Gastroesophageal sphincter (tissue), 4 donors: Measurements from ENCODE around the gene AGRN. TPM values are rescaled to one million over a fixed set of nuclear protein-coding genes. Genes with fewer than 3 reads are reported as not detected.

Source experiments
- ATAC-seq: fragments of 150-250 bp; one replicate; pipeline ENCODE4 v1.9.1; 2016; ENCODE audit warnings: mild to moderate bottlenecking, moderate library complexity
- H3K27ac ChIP-seq, 4 donors: fragments of 200-600 bp; sonication (generic) in 3 of 4; 1 replicate in 3 of 4; 2 replicates in 1 of 4; pipeline ENCODE4 v1.5.1; 2016 to 2019
- H3K27me3 ChIP-seq: fragments of 200-600 bp; sonication (generic); one replicate; pipeline ENCODE4 v1.5.1; 2019
- H3K36me3 ChIP-seq, 2 donors: fragments of 200-600 bp; sonication (generic); one replicate each; pipeline ENCODE4 v1.5.1; 2019; ENCODE audit warnings: control low read depth in 1 of 2
- H3K4me1 ChIP-seq, 3 donors: fragments of 200-600 bp; sonication (generic); 1 replicate in 2 of 3; 2 replicates in 1 of 3; pipeline ENCODE4 v1.5.1; 2016 to 2019; ENCODE audit warnings: control low read depth in 2 of 3
- H3K4me3 ChIP-seq, 2 donors: fragments of 200-600 bp; sonication (generic); one replicate each; pipeline ENCODE4 v1.5.1; 2019; ENCODE audit warnings: mild to moderate bottlenecking in 1 of 2, moderate library complexity in 1 of 2
- H3K9me3 ChIP-seq, 3 donors: fragments of 200-600 bp; sonication (generic); one replicate each; pipeline ENCODE4 v1.5.1; 2017 to 2019; ENCODE audit warnings: control low read depth in 2 of 3
- CTCF ChIP-seq, 4 experiments: fragments of 200-600 bp in 2 of 4; fragments of 450-650 bp in 2 of 4; sonication (generic) in 1 of 4; IDR thresholded peaks; one replicate each; pipeline ENCODE4 v1.5.1; 2017 to 2019; ENCODE audit warnings: antibody characterized with exemption in 4 of 4, mild to moderate bottlenecking in 2 of 4, moderate library complexity in 2 of 4
- EP300 ChIP-seq: sonication (generic); formaldehyde crosslinking; IDR thresholded peaks from one replicate; pipeline ENCODE4 v1.6.1; 2017; ENCODE audit warnings: antibody characterized with exemption, mild to moderate bottlenecking
- POLR2A ChIP-seq, 2 donors: fragments of 450-650 bp; IDR thresholded peaks; one replicate each; pipeline ENCODE4 v1.6.1; 2017; ENCODE audit warnings: antibody characterized with exemption in 2 of 2, mild to moderate bottlenecking in 2 of 2, moderate library complexity in 1 of 2
- POLR2AphosphoS5 ChIP-seq: sonication (generic); formaldehyde crosslinking; IDR thresholded peaks from one replicate; pipeline ENCODE4 v1.6.1; 2017; ENCODE audit warnings: antibody characterized with exemption
- WGBS, 2 donors: methylation state at CpG; one replicate each; pipeline ENCODE4 v1.1.5; 2018; ENCODE audit warnings: low coverage in 1 of 2; 5-methylcytosine and 5-hydroxymethylcytosine counted together
- total RNA-seq, 4 donors: library from RNA; depleted of rRNA; stranded (reverse); fragments of >200 nt; gene quantifications; one replicate each; pipeline ENCODE4 v1.1.0, GENCODE V29; 2016

Gene AGRN
- total RNA-seq, 4 donors from 2014 or later = 18.0 to 33.6 (median 23.5) TPM

- no peak for TF ChIP-seq POLR2A (IDR thresholded peaks at IDR 0.05)
- no peak for TF ChIP-seq CTCF (IDR thresholded peaks at IDR 0.05)
- TF ChIP-seq POLR2AphosphoS5 = no peak
- no peak for TF ChIP-seq EP300
- WGBS, 2 donors = 90% methylated on average over 6 of the region's 19 CpGs; no CpG with 5 or more reads in 1 of the 2 donors
- Histone ChIP-seq H3K4me3 (no peak overlapping the region), H3K9me3 (no peaks in the 10 kb centered on the region), H3K27ac (no peak overlapping the region), H3K4me1 (no peaks in the 10 kb centered on the region), H3K36me3 (peaks cover 0 to 92% of the 10 kb centered on the region in 2 donors), H3K27me3 (no peaks in the 10 kb centered on the region)
- no peak for ATAC-seq
Observed at GRCh38 chr1:1047407-1047806, 27.5 kb downstream of the AGRN start.

GRCh38 chr1:1047963-1048362 is 28.0 kb downstream of the AGRN start:
- Histone ChIP-seq H3K9me3 (no peaks in the 10 kb centered on the region), H3K4me1 (no peaks in the 10 kb centered on the region), H3K27me3 (no peaks in the 10 kb centered on the region), H3K36me3 (peaks cover 0 to 97% of the 10 kb centered on the region in 2 donors), H3K27ac (no peak overlapping the region), H3K4me3 (no peak overlapping the region)
- 92% methylated on average over 2 of the region's 25 CpGs; no CpG with 5 or more reads in 1 of the 2 donors for WGBS, 2 donors
- TF ChIP-seq POLR2AphosphoS5 = no peak
- TF ChIP-seq EP300 = no peak
- no peak for TF ChIP-seq POLR2A (IDR thresholded peaks at IDR 0.05)
- TF ChIP-seq CTCF (IDR thresholded peaks at IDR 0.05) = no peak
- no peak for ATAC-seq

GRCh38 chr1:1048765-1049164 is 28.8 kb downstream of the AGRN start:
- no peak overlapping the region for H3K27ac ChIP-seq
- H3K27me3 ChIP-seq = no peaks in the 10 kb centered on the region
- ATAC-seq = no peak
- H3K4me1 ChIP-seq = no peaks in the 10 kb centered on the region
- no peak for TF ChIP-seq POLR2A (IDR thresholded peaks at IDR 0.05)
- no peak for TF ChIP-seq POLR2AphosphoS5
- TF ChIP-seq EP300 = no peak
- TF ChIP-seq CTCF (IDR thresholded peaks at IDR 0.05) = no peak
- no peak overlapping the region for H3K4me3 ChIP-seq
- H3K36me3 ChIP-seq = peaks cover 0 to 97% of the 10 kb centered on the region in 2 donors
- H3K9me3 ChIP-seq = no peaks in the 10 kb centered on the region
- 93% methylated on average over 7 of the region's 28 CpGs; no CpG with 5 or more reads in 1 of the 2 donors for whole genome bisulfite sequencing, 2 donors

GRCh38 chr1:1049318-1050165 is 29.6 kb downstream of the AGRN start:
- no peak overlapping the region for H3K4me3 ChIP-seq
- no peaks in the 10 kb centered on the region for H3K27me3 ChIP-seq
- WGBS, 2 donors = no CpG with 5 or more reads among the region's 57 CpGs
- no peaks in the 10 kb centered on the region for H3K4me1 ChIP-seq
- H3K36me3 ChIP-seq = peaks cover 0 to 97% of the 10 kb centered on the region in 2 donors
- no peaks in the 10 kb centered on the region for H3K9me3 ChIP-seq
- no peak for ATAC-seq
- no peak for TF ChIP-seq POLR2AphosphoS5
- TF ChIP-seq CTCF (IDR thresholded peaks at IDR 0.05) = no peak
- TF ChIP-seq EP300 = no peak
- no peak for TF ChIP-seq POLR2A (IDR thresholded peaks at IDR 0.05)
- H3K27ac ChIP-seq = no peak overlapping the region

- no peak for ATAC-seq
- H3K9me3 ChIP-seq = no peaks in the 10 kb centered on the region
- no peaks in the 10 kb centered on the region for H3K27me3 ChIP-seq
- H3K4me1 ChIP-seq = no peaks in the 10 kb centered on the region
- no peak overlapping the region for H3K27ac ChIP-seq
- peaks cover 0 to 97% of the 10 kb centered on the region in 2 donors for H3K36me3 ChIP-seq
- no peak for TF ChIP-seq POLR2A (IDR thresholded peaks at IDR 0.05)
- no peak overlapping the region for H3K4me3 ChIP-seq
- 88 to 100% methylated on average over 3 to 20 of the region's 32 CpGs for WGBS, 2 donors
Observed at GRCh38 chr1:1050577-1051052, 30.7 kb downstream of the AGRN start.
